IPS-15b (cell line): ENCODE results near the gene COX8C.

Experiments
- H3K27me3 ChIP-seq: one replicate; pipeline ENCODE4 v1.6.1; 2013; ENCODE audit warnings: low read length; ENCODE audit not compliant: control insufficient read depth, insufficient read depth
- H3K36me3 ChIP-seq: one replicate; pipeline ENCODE4 v1.6.1; 2013; ENCODE audit warnings: low read length; ENCODE audit not compliant: control insufficient read depth, insufficient read depth
- H3K4me1 ChIP-seq: one replicate; pipeline ENCODE4 v1.6.1; 2013; ENCODE audit warnings: mild to moderate bottlenecking, low read length; ENCODE audit not compliant: control insufficient read depth, insufficient read depth
- H3K4me3 ChIP-seq: one replicate; pipeline ENCODE4 v1.5.1; 2013; ENCODE audit warnings: low read depth, low read length
- H3K9ac ChIP-seq: one replicate; pipeline ENCODE4 v1.6.1; 2013; ENCODE audit warnings: low read depth, mild to moderate bottlenecking, low read length
- H3K9me3 ChIP-seq: one replicate; pipeline ENCODE4 v1.6.1; 2013; ENCODE audit warnings: mild to moderate bottlenecking, low read length; ENCODE audit not compliant: control insufficient read depth, insufficient read depth

Gene COX8C

DNA sequence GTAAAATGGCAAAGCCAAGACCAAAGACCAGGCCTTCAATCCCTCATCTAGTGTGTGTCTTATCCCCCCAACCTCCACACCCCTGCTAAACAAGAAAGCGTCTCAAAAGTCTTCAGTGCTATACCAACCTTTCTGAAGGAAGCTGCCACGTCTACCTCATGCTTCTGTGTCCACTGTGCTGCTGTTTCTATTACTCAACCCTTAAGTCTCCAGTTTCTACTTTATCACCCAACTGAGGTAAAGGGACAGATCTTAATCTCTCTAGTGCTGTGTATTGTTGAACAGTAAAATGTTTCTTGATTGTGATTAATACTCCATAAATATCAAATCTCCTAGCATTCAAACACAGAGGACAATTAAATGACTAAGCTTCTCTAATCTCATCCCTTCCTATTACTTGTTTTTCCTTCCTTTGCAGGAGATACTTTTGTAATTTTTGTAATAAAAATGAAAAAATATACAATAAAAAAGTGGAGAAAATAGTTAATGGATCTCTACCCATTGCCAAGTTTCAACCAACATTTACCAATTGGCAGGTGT is 37.5 kb upstream of the COX8C start:
- no peaks in the 10 kb centered on the region for H3K36me3 ChIP-seq
- no peak overlapping the region for H3K4me3 ChIP-seq
- H3K4me1 ChIP-seq, result no peaks in the 10 kb centered on the region
- H3K27me3 ChIP-seq, result no peaks in the 10 kb centered on the region
- H3K9ac ChIP-seq, result no peak overlapping the region
- H3K9me3 ChIP-seq, result no peaks in the 10 kb centered on the region

DNA sequence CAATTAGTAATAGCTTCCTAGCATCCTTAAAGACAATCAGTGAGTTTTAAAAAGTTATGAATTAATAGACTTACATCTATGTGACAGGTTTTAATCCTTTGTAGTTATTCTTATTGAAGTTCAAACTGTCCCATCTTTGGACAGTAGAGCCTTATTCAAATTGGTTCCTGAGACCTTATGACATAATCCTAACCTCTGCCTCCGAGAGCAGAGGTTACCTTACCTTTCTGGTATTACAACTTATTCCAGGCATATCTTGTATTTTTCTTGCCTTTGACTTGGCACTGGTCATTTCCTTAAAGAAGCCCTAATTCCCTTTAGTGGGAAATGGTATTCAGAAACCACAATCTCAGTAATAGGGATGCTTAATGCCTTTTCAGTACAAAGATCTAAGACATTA is 35.9 kb upstream of the COX8C start:
- H3K36me3 ChIP-seq, result no peaks in the 10 kb centered on the region
- no peak overlapping the region for H3K4me3 ChIP-seq
- H3K27me3 ChIP-seq, result no peaks in the 10 kb centered on the region
- H3K9me3 ChIP-seq, result no peaks in the 10 kb centered on the region
- H3K9ac ChIP-seq, result no peak overlapping the region
- no peaks in the 10 kb centered on the region for H3K4me1 ChIP-seq

DNA sequence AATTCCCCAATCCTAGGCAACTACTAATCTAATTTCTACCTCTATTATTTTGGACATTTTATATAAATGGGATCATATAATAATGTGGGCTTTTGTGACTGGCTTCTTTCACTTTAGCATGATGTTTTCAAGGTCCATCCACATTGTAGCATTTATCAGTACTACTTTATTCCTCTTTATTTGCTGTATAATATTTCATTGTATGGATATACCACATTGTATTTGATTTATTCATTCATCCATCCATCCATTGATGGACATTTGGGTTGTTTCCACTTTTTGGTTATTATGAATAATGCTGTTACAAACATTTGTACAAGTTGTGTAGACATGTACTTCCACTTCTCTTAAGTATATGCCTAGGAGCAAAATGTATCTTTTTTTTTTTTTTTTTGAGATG is 31.4 kb upstream of the COX8C start:
- Histone ChIP-seq H3K9ac (no peak overlapping the region), H3K4me3 (no peak overlapping the region), H3K36me3 (no peaks in the 10 kb centered on the region), H3K27me3 (no peaks in the 10 kb centered on the region), H3K9me3 (no peaks in the 10 kb centered on the region), H3K4me1 (peaks cover 2% of the 10 kb centered on the region)

DNA sequence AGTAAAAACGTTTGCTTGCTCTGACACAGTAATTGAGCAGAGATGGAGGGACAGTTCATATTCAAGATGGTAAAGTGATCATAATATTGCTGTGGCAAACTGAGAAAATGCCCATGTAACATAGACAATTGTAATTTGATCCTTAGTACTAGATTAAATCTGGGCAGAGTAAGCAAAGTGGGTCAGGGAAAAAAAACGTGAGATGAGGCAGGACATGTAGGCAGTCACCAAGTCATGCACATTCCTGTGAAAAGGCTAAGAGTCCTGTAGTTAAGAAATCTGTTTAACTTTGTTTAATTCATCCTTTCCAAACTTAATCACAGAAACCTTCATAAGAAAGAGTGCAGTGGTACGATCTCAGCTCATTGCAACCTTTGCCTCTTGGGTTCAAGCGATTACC is 30.3 kb upstream of the COX8C start:
- H3K9ac ChIP-seq, result no peak overlapping the region
- no peaks in the 10 kb centered on the region for H3K9me3 ChIP-seq
- no peaks in the 10 kb centered on the region for H3K27me3 ChIP-seq
- peaks cover 2% of the 10 kb centered on the region for H3K4me1 ChIP-seq
- no peaks in the 10 kb centered on the region for H3K36me3 ChIP-seq
- H3K4me3 ChIP-seq, result no peak overlapping the region

DNA sequence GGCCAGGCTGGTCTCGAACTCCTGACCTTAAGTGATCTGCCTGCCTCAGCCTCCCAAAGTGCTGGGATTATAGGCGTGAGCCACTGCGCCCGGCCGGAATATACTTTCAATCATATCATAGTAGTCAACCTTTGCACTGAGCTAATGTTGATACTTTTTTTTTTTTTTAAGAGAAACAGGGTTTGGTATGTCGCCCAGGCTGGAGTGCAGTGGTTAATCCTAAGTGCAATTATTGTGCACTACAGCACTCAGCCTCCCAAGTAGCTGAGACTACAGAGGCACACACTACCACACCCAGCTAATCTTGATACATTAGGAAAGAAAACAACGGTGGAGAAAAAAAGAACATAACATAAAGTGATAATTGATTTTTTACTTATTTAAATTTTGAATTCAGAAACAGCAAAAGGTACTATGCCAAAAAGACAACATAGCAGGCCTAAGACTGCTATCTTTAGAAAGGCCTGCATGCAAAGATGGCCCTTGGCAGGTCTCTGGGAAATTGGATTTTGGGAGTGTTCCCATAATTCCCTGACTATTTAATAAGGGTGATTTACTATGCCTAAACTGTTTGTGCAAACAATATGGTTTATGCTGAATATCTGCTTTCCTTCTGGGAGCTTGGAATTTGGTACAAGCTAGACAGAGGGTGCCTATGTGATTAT is 29.6 kb upstream of the COX8C start:
- H3K4me3 ChIP-seq, result no peak overlapping the region
- no peaks in the 10 kb centered on the region for H3K36me3 ChIP-seq
- H3K27me3 ChIP-seq, result no peaks in the 10 kb centered on the region
- peak overlapping the region; percentile 17 for H3K9ac ChIP-seq
- peaks cover 2% of the 10 kb centered on the region for H3K4me1 ChIP-seq
- no peaks in the 10 kb centered on the region for H3K9me3 ChIP-seq

DNA sequence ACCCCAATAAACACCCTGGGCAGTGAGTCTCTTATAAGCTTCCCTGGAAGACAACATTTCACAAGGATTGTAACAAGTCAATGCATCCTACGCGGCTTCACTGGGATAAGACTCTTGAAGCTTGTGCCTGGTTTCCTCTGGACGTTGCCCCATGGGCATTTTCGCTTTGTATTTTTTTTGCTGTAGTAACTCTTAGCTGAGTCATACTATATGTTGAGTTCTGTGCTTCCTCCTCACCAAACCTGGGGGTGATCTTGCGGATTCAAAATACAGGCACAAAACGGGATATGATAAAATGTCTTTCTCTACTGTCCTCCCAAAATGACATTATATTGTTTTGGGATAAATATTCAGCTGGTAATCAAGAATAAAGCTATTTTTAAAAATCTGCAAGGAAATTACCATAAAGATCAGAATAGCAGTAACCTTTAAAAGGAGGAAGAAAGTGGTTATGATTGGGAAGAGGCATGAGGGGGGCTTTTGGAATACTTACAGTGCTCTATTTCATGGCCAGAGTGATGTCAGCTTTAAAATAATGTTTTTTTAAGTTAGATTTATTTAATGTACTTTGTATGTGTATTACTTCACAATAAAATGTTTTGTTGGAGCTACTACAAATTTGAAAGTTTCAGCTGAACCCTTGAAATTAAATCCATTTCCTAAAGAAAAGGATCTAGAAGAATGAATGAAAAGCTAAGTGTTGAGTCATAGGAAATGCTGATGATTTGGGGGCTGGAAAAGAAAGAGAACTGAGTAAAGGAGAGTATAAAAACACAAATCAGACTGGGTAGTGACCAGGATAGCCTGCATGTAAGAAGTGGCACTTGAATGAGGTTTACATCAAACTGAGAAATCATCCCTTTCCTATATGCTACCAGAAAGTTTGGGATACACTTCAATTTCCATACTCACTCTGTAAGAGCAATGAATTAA is 28.8 kb upstream of the COX8C start:
- H3K4me1 ChIP-seq, result peaks cover 2% of the 10 kb centered on the region
- no peaks in the 10 kb centered on the region for H3K36me3 ChIP-seq
- no peak overlapping the region for H3K9ac ChIP-seq
- H3K9me3 ChIP-seq, result no peaks in the 10 kb centered on the region
- no peaks in the 10 kb centered on the region for H3K27me3 ChIP-seq
- H3K4me3 ChIP-seq, result no peak overlapping the region

DNA sequence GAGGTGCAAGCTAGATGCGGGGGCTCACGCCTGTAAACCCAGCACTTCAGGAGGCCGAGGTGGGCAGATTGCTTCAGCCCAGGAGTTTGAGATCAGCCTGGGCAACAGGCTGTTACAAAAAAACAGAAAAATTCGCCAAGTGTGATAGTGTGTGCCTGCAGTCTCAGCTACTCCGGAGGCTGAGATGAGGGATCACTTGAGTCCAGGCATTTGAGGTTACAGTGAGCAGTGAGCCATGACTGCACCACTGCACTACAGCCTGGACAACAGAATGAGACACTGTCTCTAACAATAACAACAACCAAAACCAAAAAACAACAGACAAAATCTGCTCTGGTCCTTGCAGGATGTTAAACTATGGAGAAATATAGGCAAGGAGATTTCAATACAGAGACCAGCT is 28.1 kb upstream of the COX8C start:
- H3K4me3 ChIP-seq, result no peak overlapping the region
- no peak overlapping the region for H3K9ac ChIP-seq
- H3K36me3 ChIP-seq, result no peaks in the 10 kb centered on the region
- H3K4me1 ChIP-seq, result peaks cover 2% of the 10 kb centered on the region
- H3K27me3 ChIP-seq, result no peaks in the 10 kb centered on the region
- no peaks in the 10 kb centered on the region for H3K9me3 ChIP-seq

DNA sequence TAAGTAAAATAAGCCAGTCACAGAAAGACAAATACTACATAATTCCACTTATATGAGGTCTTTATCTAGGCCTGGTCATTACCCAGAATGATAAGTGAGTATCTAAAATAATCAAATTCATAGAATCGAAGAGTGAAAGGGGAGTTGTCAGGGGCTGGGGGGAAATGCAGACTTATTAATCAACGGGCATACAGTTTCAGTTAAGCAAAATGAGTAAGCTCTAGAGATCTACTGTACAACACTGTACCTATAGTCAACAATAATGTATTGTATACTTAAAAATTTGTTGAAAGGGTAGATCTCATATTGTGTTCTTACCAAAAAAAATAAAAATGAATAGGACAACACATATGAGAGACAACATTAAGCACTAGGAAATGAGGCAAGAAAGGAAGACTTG is 27.5 kb upstream of the COX8C start:
- no peaks in the 10 kb centered on the region for H3K9me3 ChIP-seq
- H3K36me3 ChIP-seq, result no peaks in the 10 kb centered on the region
- H3K4me1 ChIP-seq, result peaks cover 2% of the 10 kb centered on the region
- no peak overlapping the region for H3K4me3 ChIP-seq
- peak overlapping the region; percentile 26 for H3K9ac ChIP-seq
- H3K27me3 ChIP-seq, result no peaks in the 10 kb centered on the region

DNA sequence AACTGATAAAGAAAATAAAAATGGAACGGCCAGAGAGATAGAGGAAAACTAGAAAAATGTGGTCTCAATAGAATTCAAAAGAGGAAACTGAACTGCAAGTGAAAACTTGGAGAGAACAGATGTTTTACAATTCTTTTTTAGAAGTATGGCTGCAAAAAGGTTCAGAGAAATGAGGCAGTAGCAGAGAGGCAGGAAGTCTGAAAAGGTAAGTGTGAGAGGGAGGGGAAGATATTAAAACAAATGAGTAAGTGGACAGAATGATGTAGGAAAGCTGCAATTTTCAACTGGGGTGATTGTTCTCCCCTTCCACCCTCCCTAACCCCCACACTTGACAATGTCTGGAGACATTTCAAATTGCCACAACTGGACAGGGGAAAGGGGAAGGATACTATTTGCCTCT is 27.0 kb upstream of the COX8C start:
- Histone ChIP-seq H3K36me3 (no peaks in the 10 kb centered on the region), H3K27me3 (no peaks in the 10 kb centered on the region), H3K9ac (no peak overlapping the region), H3K9me3 (no peaks in the 10 kb centered on the region), H3K4me1 (peaks cover 2% of the 10 kb centered on the region), H3K4me3 (no peak overlapping the region)

DNA sequence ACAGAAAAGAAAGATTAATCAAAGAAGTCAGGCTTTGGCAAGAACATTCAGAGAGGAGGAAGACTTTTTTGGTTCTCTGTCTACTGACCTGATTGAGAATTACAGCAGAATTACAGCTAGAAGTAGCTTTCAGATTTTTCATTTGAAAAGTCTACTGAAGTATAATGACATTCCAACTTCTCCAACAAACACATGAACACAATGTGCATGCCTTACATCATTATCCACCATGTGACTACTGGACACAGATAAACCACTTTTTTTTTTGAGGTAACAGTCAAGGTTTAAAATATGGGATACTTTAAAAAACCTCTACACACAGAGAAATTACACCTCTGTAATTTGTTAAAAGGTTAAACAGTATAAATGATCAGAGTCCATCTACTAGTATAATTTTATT is 26.5 kb upstream of the COX8C start:
- no peaks in the 10 kb centered on the region for H3K27me3 ChIP-seq
- H3K4me3 ChIP-seq, result no peak overlapping the region
- H3K36me3 ChIP-seq, result no peaks in the 10 kb centered on the region
- no peak overlapping the region for H3K9ac ChIP-seq
- H3K4me1 ChIP-seq, result peaks cover 2% of the 10 kb centered on the region
- no peaks in the 10 kb centered on the region for H3K9me3 ChIP-seq

DNA sequence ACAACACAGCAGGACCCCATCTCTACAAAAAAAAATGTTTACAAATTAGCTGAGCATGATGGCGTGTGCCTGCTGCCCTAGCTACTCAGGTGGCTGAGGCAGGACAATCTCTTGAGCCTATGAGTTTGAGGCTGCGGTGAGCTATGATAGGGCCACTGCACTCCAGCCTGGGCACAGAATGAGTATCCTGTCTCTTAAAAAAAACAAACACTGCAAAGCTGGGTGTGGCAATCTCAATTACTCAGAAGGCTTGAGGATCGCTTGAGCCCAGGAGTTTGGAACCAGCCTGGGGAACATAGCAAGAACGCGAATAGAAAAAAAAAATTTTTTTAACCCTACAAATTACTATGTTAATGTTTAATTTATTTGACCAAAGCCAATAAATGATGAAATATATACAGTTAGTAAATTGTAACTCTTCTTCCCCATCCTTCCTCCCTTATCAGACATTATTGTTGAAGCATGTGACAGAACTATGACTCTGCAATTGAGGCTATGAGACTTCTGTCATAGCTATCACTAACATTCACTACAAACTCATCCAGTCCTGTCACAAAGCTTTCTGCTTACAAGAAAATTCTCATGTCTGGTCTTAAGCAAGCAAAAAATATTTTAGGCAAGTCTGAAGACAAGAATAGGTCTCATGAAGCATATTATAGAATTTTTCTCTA is 23.9 kb upstream of the COX8C start:
- Histone ChIP-seq H3K9me3 (no peaks in the 10 kb centered on the region), H3K36me3 (no peaks in the 10 kb centered on the region), H3K4me1 (no peaks in the 10 kb centered on the region), H3K9ac (no peak overlapping the region), H3K27me3 (no peaks in the 10 kb centered on the region), H3K4me3 (no peak overlapping the region)
